Renal cortex interstitium (tissue), 11 donors: ENCODE results near the gene ARID5A. TPM values are rescaled to one million over a fixed set of nuclear protein-coding genes. Genes with fewer than 3 reads are reported as not detected.

ENCODE experiments used
- DNase-seq, 11 donors: peaks; one replicate each; pipeline ENCODE4 v3.0.0-alpha.2; 2013; ENCODE audit warnings: low read depth in 9 of 11, low spot score in 4 of 11; ENCODE audit errors: extremely low read depth in 1 of 11
- polyA plus RNA-seq, 3 donors: library from polyadenylated mRNA; unstranded; fragments of 120-200 nt; gene quantifications; one replicate each; pipeline ENCODE4 v1.2.1, GENCODE V29; 2013; ENCODE audit not compliant: insufficient read length in 3 of 3

ARID5A gene
- polyA plus RNA-seq, 3 donors, result 3.6 to 6.0 (median 5.0) TPM

GRCh38 chr2:96534141-96534540, 2.4 kb upstream of the ARID5A start:
- no peak for DNase-seq

- DNase-seq, result no peak
Measured at GRCh38 chr2:96534701-96535181, 1.8 kb upstream of the ARID5A start.

GRCh38 chr2:96535331-96535730, 1.2 kb upstream of the ARID5A start:
- DNase-seq, result no peak

- DNase-seq, result no peak
Measured at GRCh38 chr2:96537066-96537733, 648 bp downstream of the ARID5A start.

GRCh38 chr2:96537734-96538486, 1.4 kb downstream of the ARID5A start:
- DNase-seq, result no peak

GRCh38 chr2:96538487-96539214, 2.1 kb downstream of the ARID5A start:
- DNase-seq, result peak in 1 of 11 donors; percentile 55

GRCh38 chr2:96539215-96539920, 2.8 kb downstream of the ARID5A start:
- DNase-seq, result no peak

- DNase-seq, result no peak
Measured at GRCh38 chr2:96540136-96540535, 3.6 kb downstream of the ARID5A start.

- DNase-seq, result no peak
Measured at GRCh38 chr2:96541398-96542152, 5.0 kb downstream of the ARID5A start.

- no peak for DNase-seq
Measured at GRCh38 chr2:96542357-96542977, 5.9 kb downstream of the ARID5A start.

GRCh38 chr2:96546321-96546720, 9.8 kb downstream of the ARID5A start:
- DNase-seq, result no peak

- DNase-seq, result no peak
Measured at GRCh38 chr2:96546797-96547196, 10.2 kb downstream of the ARID5A start.

GRCh38 chr2:96547203-96547641, 10.7 kb downstream of the ARID5A start:
- no peak for DNase-seq

- DNase-seq, result no peak
Measured at GRCh38 chr2:96547731-96548171, 11.2 kb downstream of the ARID5A start.

- DNase-seq, result no peak
Measured at GRCh38 chr2:96548558-96549465, 12.3 kb downstream of the ARID5A start.

- DNase-seq, result no peak
Measured at GRCh38 chr2:96549466-96549785, 12.9 kb downstream of the ARID5A start.
